Neuronal stem cell (in vitro differentiated cells): Measurements from ENCODE around the gene TPK1.

Experiments
- DNase-seq: peaks from one replicate; pipeline ENCODE4 v3.0.0-alpha.2; 2013; ENCODE audit warnings: low spot score
- H2AFZ ChIP-seq: one replicate; pipeline ENCODE4 v1.6.1; 2013; ENCODE audit warnings: mild to moderate bottlenecking, low read length, inconsistent platforms
- H2AK5ac ChIP-seq: 2 replicates; pipeline ENCODE4 v1.6.1; 2013; ENCODE audit warnings: low read depth, mild to moderate bottlenecking, inconsistent platforms, low read length, moderate library complexity, mixed read lengths
- H2BK120ac ChIP-seq: 2 replicates; pipeline ENCODE4 v1.6.1; 2013; ENCODE audit warnings: low read depth, mild to moderate bottlenecking, inconsistent platforms, low read length, moderate library complexity, mixed read lengths
- H2BK12ac ChIP-seq: one replicate; pipeline ENCODE4 v1.6.1; 2013; ENCODE audit warnings: low read length, inconsistent platforms
- H2BK15ac ChIP-seq: 2 replicates; pipeline ENCODE4 v1.6.1; 2013; ENCODE audit warnings: mild to moderate bottlenecking, low read length, inconsistent platforms, mixed read lengths
- H2BK5ac ChIP-seq: one replicate; pipeline ENCODE4 v1.6.1; 2013; ENCODE audit warnings: inconsistent platforms, mild to moderate bottlenecking, low read length, moderate library complexity
- H3K14ac ChIP-seq: one replicate; pipeline ENCODE4 v1.6.1; 2013; ENCODE audit warnings: low read length, inconsistent platforms
- H3K18ac ChIP-seq: 2 replicates; pipeline ENCODE4 v1.6.1; 2013; ENCODE audit warnings: low read length, inconsistent platforms
- H3K23ac ChIP-seq: 2 replicates; pipeline ENCODE4 v1.6.1; 2013; ENCODE audit warnings: low read depth, mild to moderate bottlenecking, mixed read lengths, low read length, inconsistent platforms; ENCODE audit not compliant: poor library complexity
- H3K27ac ChIP-seq: replicated peaks from 3 replicates; pipeline ENCODE4 v1.5.1; 2013; ENCODE audit warnings: low read length, inconsistent platforms
- H3K27me3 ChIP-seq, 3 experiments: 2 replicates each; pipeline ENCODE4 v1.6.1; 2013; ENCODE audit warnings: low read length in 3 of 3, mild to moderate bottlenecking in 2 of 3, inconsistent platforms in 1 of 3, low read depth in 1 of 3, mixed read lengths in 1 of 3, moderate library complexity in 1 of 3; ENCODE audit not compliant: control insufficient read depth in 3 of 3, insufficient read depth in 3 of 3
- H3K36me3 ChIP-seq, 2 donors: replicated peaks in 1 of 2; 2 replicates each; pipeline ENCODE4 v1.6.1; 2013; ENCODE audit warnings: low read length in 2 of 2; ENCODE audit not compliant: control insufficient read depth in 2 of 2, insufficient read depth in 2 of 2
- H3K4ac ChIP-seq: 2 replicates; pipeline ENCODE4 v1.6.1; 2013; ENCODE audit warnings: inconsistent platforms, mild to moderate bottlenecking, low read length, moderate library complexity
- H3K4me1 ChIP-seq, 2 donors: 1 replicate in 1 of 2; 2 replicates in 1 of 2; pipeline ENCODE4 v1.6.1; 2013; ENCODE audit warnings: low read length in 2 of 2, low read depth in 1 of 2; ENCODE audit not compliant: control insufficient read depth in 2 of 2, insufficient read depth in 1 of 2
- H3K4me2 ChIP-seq: one replicate; pipeline ENCODE4 v1.6.1; 2013; ENCODE audit warnings: mild to moderate bottlenecking, low read length, inconsistent platforms; ENCODE audit not compliant: insufficient read depth, poor library complexity, severe bottlenecking
- H3K4me3 ChIP-seq, 2 donors: 2 replicates each; pipeline ENCODE4 v1.5.1; 2013; ENCODE audit warnings: low read length in 2 of 2, mild to moderate bottlenecking in 2 of 2, inconsistent platforms in 1 of 2, moderate library complexity in 1 of 2
- H3K79me1 ChIP-seq: one replicate; pipeline ENCODE4 v1.6.1; 2013; ENCODE audit warnings: low read depth, mild to moderate bottlenecking, inconsistent platforms, low read length, moderate library complexity
- H3K9ac ChIP-seq: one replicate; pipeline ENCODE4 v1.6.1; 2013; ENCODE audit warnings: mild to moderate bottlenecking, low read depth, low read length, inconsistent platforms; ENCODE audit not compliant: poor library complexity
- H3K9me3 ChIP-seq, 2 donors: replicated peaks in 1 of 2; 2 replicates each; pipeline versions ENCODE3 to v1.6.1; 2013; ENCODE audit warnings: low read length in 2 of 2, mild to moderate bottlenecking in 2 of 2, inconsistent platforms in 1 of 2, low read depth in 1 of 2, mixed read lengths in 1 of 2, moderate library complexity in 1 of 2; ENCODE audit not compliant: control insufficient read depth in 2 of 2, insufficient read depth in 1 of 2
- H4K8ac ChIP-seq: one replicate; pipeline ENCODE4 v1.6.1; 2013; ENCODE audit warnings: low read depth, mild to moderate bottlenecking, inconsistent platforms, low read length, moderate library complexity
- H4K91ac ChIP-seq: one replicate; pipeline ENCODE4 v1.6.1; 2013; ENCODE audit warnings: low read length, low read depth, mild to moderate bottlenecking, inconsistent platforms; ENCODE audit not compliant: poor library complexity
- WGBS, 2 donors: extraction: QIAGEN DNeasy Blood & Tissue Kit; methylation state at CpG; one replicate each; pipeline ENCODE4 v1.1.7; 2013; ENCODE audit warnings: missing lambda C conversion rate in 2 of 2, mixed read lengths in 1 of 2; ENCODE audit not compliant: insufficient read length in 2 of 2, insufficient replicate concordance in 1 of 2; ENCODE audit errors: extremely low coverage in 2 of 2; 5-methylcytosine and 5-hydroxymethylcytosine counted together

The TPK1 gene

DNA sequence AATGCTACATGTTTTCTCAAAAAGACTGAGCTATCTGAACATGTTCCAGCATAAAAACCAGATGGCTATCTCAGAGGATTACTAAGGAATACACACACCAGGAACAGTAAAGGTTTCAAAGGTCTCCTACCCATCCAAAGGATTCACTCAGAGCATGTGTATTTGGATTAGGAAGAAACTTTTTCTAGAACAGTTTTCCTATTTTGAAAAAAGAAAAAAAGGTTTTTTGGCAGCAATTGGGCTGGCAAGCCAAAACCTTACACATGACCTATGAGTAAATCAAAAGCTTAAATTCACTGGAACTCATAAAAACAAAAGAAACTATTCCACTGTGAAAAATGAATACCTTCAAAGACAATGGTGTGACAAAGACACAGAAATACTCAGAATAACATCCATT is 9.6 kb downstream of the TPK1 start:
- no peaks in the 10 kb centered on the region for H3K79me1 ChIP-seq
- H4K8ac ChIP-seq: no peak overlapping the region
- H4K91ac ChIP-seq: no peak overlapping the region
- H2AFZ ChIP-seq: no peak overlapping the region
- H3K4ac ChIP-seq: no peak overlapping the region
- no peak overlapping the region for H2AK5ac ChIP-seq
- no peak overlapping the region for H3K18ac ChIP-seq
- H3K27me3 ChIP-seq: no peaks in the 10 kb centered on the region
- H2BK5ac ChIP-seq: no peak overlapping the region
- H3K27ac ChIP-seq: no peak overlapping the region
- no peak overlapping the region for H3K4me2 ChIP-seq
- H3K14ac ChIP-seq: no peak overlapping the region
- no peak for DNase-seq
- H3K9me3 ChIP-seq: no peaks in the 10 kb centered on the region
- H3K4me3 ChIP-seq: no peak overlapping the region
- H3K9ac ChIP-seq: no peak overlapping the region
- no peaks in the 10 kb centered on the region for H3K36me3 ChIP-seq
- no peaks in the 10 kb centered on the region for H3K4me1 ChIP-seq
- H2BK12ac ChIP-seq: no peak overlapping the region
- H3K23ac ChIP-seq: no peak overlapping the region
- H2BK120ac ChIP-seq: no peak overlapping the region
- H2BK15ac ChIP-seq: no peak overlapping the region

DNA sequence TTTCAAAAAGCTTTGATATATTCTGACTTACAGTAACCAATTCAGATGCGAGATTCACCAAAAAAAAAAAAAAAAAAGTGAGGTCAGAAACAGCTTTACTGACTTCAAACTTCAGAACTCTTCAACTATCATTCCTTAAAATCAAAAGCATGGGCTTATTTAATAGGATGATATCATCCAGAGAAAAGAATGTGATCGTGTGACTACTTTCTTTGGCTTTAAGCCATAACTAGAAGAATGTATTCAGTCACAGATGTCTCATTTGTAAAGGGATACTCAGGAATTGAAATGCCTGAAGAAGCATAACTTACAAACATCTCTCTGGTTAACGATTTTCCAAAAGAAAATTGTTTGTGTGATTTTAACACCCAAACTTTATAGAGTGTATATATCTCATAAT is 11.5 kb downstream of the TPK1 start:
- Histone ChIP-seq H2BK15ac (no peak overlapping the region), H3K9me3 (no peaks in the 10 kb centered on the region), H3K79me1 (no peaks in the 10 kb centered on the region), H2BK5ac (no peak overlapping the region), H3K27me3 (no peaks in the 10 kb centered on the region), H2BK120ac (no peak overlapping the region), H2BK12ac (no peak overlapping the region), H3K4ac (no peak overlapping the region), H4K8ac (no peak overlapping the region), H3K36me3 (no peaks in the 10 kb centered on the region), H3K27ac (no peak overlapping the region), H3K4me3 (no peak overlapping the region), H2AK5ac (no peak overlapping the region), H3K14ac (no peak overlapping the region), H3K23ac (no peak overlapping the region), H3K4me2 (no peak overlapping the region), H3K18ac (no peak overlapping the region), H4K91ac (no peak overlapping the region), H3K9ac (no peak overlapping the region), H2AFZ (no peak overlapping the region), H3K4me1 (no peaks in the 10 kb centered on the region)
- no peak for DNase-seq
- WGBS, 2 donors: no CpG with 5 or more reads among the region's 3 CpGs

DNA sequence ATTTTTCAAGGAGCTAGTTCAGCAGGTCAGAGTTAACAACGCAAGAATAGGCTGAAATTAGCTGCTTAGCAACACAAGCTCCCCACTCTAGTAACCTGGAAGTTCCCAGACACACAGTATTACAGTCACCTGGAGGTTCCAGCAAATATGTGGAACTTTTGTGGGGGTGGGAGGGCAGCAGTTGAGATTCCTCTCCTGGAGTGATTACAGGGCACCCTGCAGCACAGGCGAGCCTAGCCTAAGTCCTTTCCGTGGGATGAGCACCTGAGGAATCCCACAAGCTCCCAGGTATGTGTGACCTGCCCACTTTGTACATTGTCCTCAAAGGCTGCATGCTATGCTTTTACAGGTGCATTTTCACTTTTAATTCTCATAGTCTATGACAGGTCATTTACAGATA is 13.6 kb downstream of the TPK1 start:
- no peak overlapping the region for H4K91ac ChIP-seq
- H2BK120ac ChIP-seq: no peak overlapping the region
- no peak overlapping the region for H3K18ac ChIP-seq
- no peak overlapping the region for H3K14ac ChIP-seq
- no peak overlapping the region for H3K4me2 ChIP-seq
- no peaks in the 10 kb centered on the region for H3K9me3 ChIP-seq
- DNase-seq: no peak
- no peaks in the 10 kb centered on the region for H3K27me3 ChIP-seq
- H2BK15ac ChIP-seq: no peak overlapping the region
- no peak overlapping the region for H3K4ac ChIP-seq
- H2BK5ac ChIP-seq: no peak overlapping the region
- H3K9ac ChIP-seq: no peak overlapping the region
- no peak overlapping the region for H3K4me3 ChIP-seq
- no peaks in the 10 kb centered on the region for H3K36me3 ChIP-seq
- no peak overlapping the region for H2AK5ac ChIP-seq
- no peaks in the 10 kb centered on the region for H3K79me1 ChIP-seq
- no peak overlapping the region for H3K27ac ChIP-seq
- no peak overlapping the region for H3K23ac ChIP-seq
- H2BK12ac ChIP-seq: no peak overlapping the region
- no CpG with 5 or more reads among the region's 3 CpGs for WGBS, 2 donors
- H4K8ac ChIP-seq: peak overlapping the region; percentile 72
- H2AFZ ChIP-seq: no peak overlapping the region
- no peaks in the 10 kb centered on the region for H3K4me1 ChIP-seq

DNA sequence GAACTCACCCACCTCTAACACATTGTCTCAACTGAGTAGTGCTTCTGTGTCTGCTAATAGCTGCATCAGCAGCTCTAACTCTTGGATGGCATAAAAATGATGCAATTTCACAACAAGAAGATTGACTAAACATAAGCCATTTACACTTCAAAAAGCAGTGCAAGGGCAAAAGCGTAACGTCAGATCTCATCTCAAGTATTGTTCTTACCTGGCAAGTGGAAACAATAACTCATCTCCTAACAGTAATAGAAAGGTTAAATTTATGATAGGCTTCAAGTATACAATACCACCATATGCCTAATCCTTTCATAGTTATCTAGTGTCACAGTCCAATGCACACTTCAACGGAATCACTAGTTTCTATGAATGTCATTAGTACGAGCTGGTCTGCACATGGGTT is 14.8 kb downstream of the TPK1 start:
- no peak overlapping the region for H3K27ac ChIP-seq
- H3K27me3 ChIP-seq: no peaks in the 10 kb centered on the region
- H4K91ac ChIP-seq: no peak overlapping the region
- no peak overlapping the region for H3K23ac ChIP-seq
- H3K4ac ChIP-seq: no peak overlapping the region
- H2AK5ac ChIP-seq: no peak overlapping the region
- no peak overlapping the region for H3K9ac ChIP-seq
- H3K36me3 ChIP-seq: no peaks in the 10 kb centered on the region
- no peak overlapping the region for H2BK12ac ChIP-seq
- H3K79me1 ChIP-seq: no peaks in the 10 kb centered on the region
- DNase-seq: no peak
- H3K18ac ChIP-seq: no peak overlapping the region
- no CpG with 5 or more reads among the region's 4 CpGs for WGBS, 2 donors
- no peaks in the 10 kb centered on the region for H3K9me3 ChIP-seq
- H4K8ac ChIP-seq: no peak overlapping the region
- H3K4me3 ChIP-seq: no peak overlapping the region
- no peak overlapping the region for H2AFZ ChIP-seq
- H2BK5ac ChIP-seq: no peak overlapping the region
- H2BK15ac ChIP-seq: no peak overlapping the region
- no peak overlapping the region for H3K14ac ChIP-seq
- H2BK120ac ChIP-seq: no peak overlapping the region
- H3K4me1 ChIP-seq: no peaks in the 10 kb centered on the region
- H3K4me2 ChIP-seq: no peak overlapping the region
